Keratinocyte (primary cell): ENCODE measurements around the gene BRF1. TPM values are rescaled to one million over a fixed set of nuclear protein-coding genes. Genes with fewer than 3 reads are reported as not detected.

ENCODE experiments used
- DNase-seq: peaks from one replicate; pipeline ENCODE4 v3.0.0-alpha.2; 2011; ENCODE audit warnings: low read depth, missing footprints, low spot score
- FAIRE-seq: peaks from 2 replicates; lab custom pipeline; 2011; peaks lifted over from hg19 to GRCh38; lab: Jason Lieb, UNC
- H2AFZ ChIP-seq: 2 replicates; pipeline ENCODE4 v1.6.0; 2012; ENCODE audit warnings: low read length, control low read depth, inconsistent platforms; ENCODE audit not compliant: control insufficient read depth
- H3K27ac ChIP-seq: 2 replicates; pipeline ENCODE4 v1.5.1; 2011; ENCODE audit warnings: low read length; ENCODE audit not compliant: control insufficient read depth, insufficient read depth
- H3K27me3 ChIP-seq: 3 replicates; pipeline ENCODE4 v1.6.0; 2011; ENCODE audit warnings: low read length; ENCODE audit not compliant: control insufficient read depth, insufficient read depth; ENCODE audit errors: extremely low read depth
- H3K36me3 ChIP-seq, 2 experiments: 2 replicates in 1 of 2; 3 replicates in 1 of 2; pipeline ENCODE4 v1.5.1; 2011; ENCODE audit warnings: low read length in 2 of 2, mild to moderate bottlenecking in 1 of 2; ENCODE audit not compliant: control insufficient read depth in 2 of 2, insufficient read depth in 2 of 2; ENCODE audit errors: extremely low read depth in 1 of 2
- H3K4me1 ChIP-seq: 3 replicates; pipeline ENCODE4 v1.5.1; 2011; ENCODE audit warnings: low read length; ENCODE audit not compliant: control insufficient read depth, insufficient read depth; ENCODE audit errors: extremely low read depth
- H3K4me2 ChIP-seq: 3 replicates; pipeline ENCODE4 v1.6.0; 2011; ENCODE audit warnings: low read depth, low read length; ENCODE audit not compliant: control insufficient read depth, insufficient read depth; ENCODE audit errors: extremely low read depth
- H3K4me3 ChIP-seq, 3 experiments: fragments of 200-600 bp in 1 of 3; sonication (generic) in 1 of 3; 2 replicates in 2 of 3; 3 replicates in 1 of 3; pipeline ENCODE4 v1.5.1; 2011 to 2016; ENCODE audit warnings: low read length in 3 of 3, mild to moderate bottlenecking in 3 of 3, control low read depth in 2 of 3, inconsistent platforms in 1 of 3, low read depth in 1 of 3, mixed read lengths in 1 of 3, mixed run types in 1 of 3, moderate library complexity in 1 of 3; ENCODE audit not compliant: control insufficient read depth in 2 of 3, insufficient read depth in 2 of 3; ENCODE audit errors: extremely low read depth in 1 of 3
- H3K79me2 ChIP-seq: 2 replicates; pipeline ENCODE4 v1.6.0; 2012; ENCODE audit warnings: low read length; ENCODE audit not compliant: control insufficient read depth, insufficient read depth
- H3K9ac ChIP-seq: 3 replicates; pipeline ENCODE4 v1.6.0; 2011; ENCODE audit warnings: low read length; ENCODE audit not compliant: control insufficient read depth, insufficient read depth; ENCODE audit errors: extremely low read depth
- H3K9me1 ChIP-seq: 3 replicates; pipeline ENCODE4 v1.6.0; 2011; ENCODE audit warnings: low read length; ENCODE audit not compliant: control insufficient read depth, insufficient read depth; ENCODE audit errors: extremely low read depth
- H3K9me3 ChIP-seq: 2 replicates; pipeline ENCODE4 v1.5.1; 2012; ENCODE audit warnings: low read depth, low read length; ENCODE audit not compliant: control insufficient read depth
- H4K20me1 ChIP-seq: 3 replicates; pipeline ENCODE4 v1.6.0; 2011; ENCODE audit warnings: low read length; ENCODE audit not compliant: control insufficient read depth, insufficient read depth; ENCODE audit errors: extremely low read depth
- EZH2 ChIP-seq: IDR thresholded peaks from one replicate; pipeline ENCODE4 v1.6.1; 2012; ENCODE audit warnings: inconsistent platforms, mild to moderate bottlenecking, low read length, moderate library complexity
- dilution Hi-C: fragments of 300-500 bp; cut with MboI; formaldehyde crosslinking; loops from one replicate; pipeline ENCODE4 v1.7.0; 2020; ENCODE audit warnings: low sequenced_read_pairs; ENCODE audit not compliant: extremely low pct_ligation_motif_present
- polyA plus RNA-seq, 5 experiments: library from polyadenylated mRNA; depleted of rRNA in 3 of 5; stranded (reverse) in 3 of 5; stranded (forward) in 1 of 5; unstranded in 1 of 5; fragments of >200 nt; gene quantifications; 1 replicate in 1 of 5; 2 replicates in 3 of 5; 3 replicates in 1 of 5; pipeline versions ENCODE4 v1.2.1 to v1.2.3, GENCODE V29; 2011 to 2012; ENCODE audit warnings: missing spikeins in 2 of 5, low read depth in 1 of 5, low replicate concordance in 1 of 5
- TF ChIP-seq, protein P1 (sequence below), 3 experiments: IDR thresholded peaks in 1 of 3; conservative IDR thresholded peaks in 1 of 3; optimal IDR thresholded peaks in 1 of 3; 2 replicates in 2 of 3; 3 replicates in 1 of 3; pipeline versions ENCODE3 to v1.5.1; 2011; ENCODE audit warnings: low read length in 3 of 3, mild to moderate bottlenecking in 3 of 3, moderate library complexity in 2 of 3, control low read depth in 1 of 3, inconsistent platforms in 1 of 3; ENCODE audit not compliant: insufficient read depth in 2 of 3; ENCODE audit errors: extremely low read depth in 1 of 3

The BRF1 gene
- polyA plus RNA-seq, 1 donor (not counting 4 experiments of a cell fraction or from before 2014, with no cell fraction given) = 6.5 TPM

DNA sequence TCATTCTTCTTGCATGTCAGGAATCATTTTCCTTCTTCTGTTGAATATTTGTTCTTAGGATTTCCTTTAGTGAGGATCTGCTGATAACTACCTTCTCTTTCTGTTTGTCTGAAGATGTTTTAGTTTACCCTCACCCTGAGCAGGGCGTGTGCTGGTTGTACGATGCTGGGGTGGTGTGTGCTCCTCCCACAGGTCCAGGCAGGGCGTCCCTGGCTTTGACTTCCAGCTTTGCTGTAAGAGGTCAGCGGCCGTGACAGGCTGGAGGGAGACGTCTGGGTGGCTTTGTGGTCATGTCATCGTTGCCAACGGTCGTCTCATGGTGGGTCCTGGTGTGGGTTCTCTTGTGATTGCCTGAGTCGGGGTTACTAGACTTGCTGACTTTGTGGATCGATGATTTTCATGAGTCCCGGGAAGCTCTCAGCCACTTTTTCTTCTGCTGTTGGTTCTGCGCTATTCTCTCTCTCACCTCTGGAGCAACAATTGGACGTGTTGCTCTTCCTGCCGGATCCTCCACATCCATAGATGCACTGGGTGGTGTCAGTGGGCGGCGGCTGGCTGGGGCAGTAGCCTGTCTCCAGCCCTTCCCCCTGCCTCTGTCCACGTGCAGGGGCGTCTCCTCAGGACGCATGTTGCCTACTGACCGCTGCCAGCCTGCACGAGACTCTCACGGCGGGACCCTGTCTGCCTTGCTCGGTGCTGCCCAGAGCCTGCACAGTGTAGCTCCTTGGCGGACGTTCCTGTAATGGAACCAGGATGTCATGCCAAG lies 22.2 kb upstream of the BRF1 start:
- Histone ChIP-seq H3K4me1 (no peaks in the 10 kb centered on the region), H2AFZ (no peak overlapping the region), H3K27ac (no peak overlapping the region), H3K4me2 (no peak overlapping the region), H3K9ac (no peak overlapping the region), H4K20me1 (no peaks in the 10 kb centered on the region), H3K36me3 (no peaks in the 10 kb centered on the region), H3K79me2 (peaks cover 39% of the 10 kb centered on the region), H3K27me3 (no peaks in the 10 kb centered on the region), H3K4me3 (no peak overlapping the region), H3K9me3 (no peaks in the 10 kb centered on the region), H3K9me1 (no peaks in the 10 kb centered on the region)
- no peak for FAIRE-seq
- TF ChIP-seq, protein P1, sequence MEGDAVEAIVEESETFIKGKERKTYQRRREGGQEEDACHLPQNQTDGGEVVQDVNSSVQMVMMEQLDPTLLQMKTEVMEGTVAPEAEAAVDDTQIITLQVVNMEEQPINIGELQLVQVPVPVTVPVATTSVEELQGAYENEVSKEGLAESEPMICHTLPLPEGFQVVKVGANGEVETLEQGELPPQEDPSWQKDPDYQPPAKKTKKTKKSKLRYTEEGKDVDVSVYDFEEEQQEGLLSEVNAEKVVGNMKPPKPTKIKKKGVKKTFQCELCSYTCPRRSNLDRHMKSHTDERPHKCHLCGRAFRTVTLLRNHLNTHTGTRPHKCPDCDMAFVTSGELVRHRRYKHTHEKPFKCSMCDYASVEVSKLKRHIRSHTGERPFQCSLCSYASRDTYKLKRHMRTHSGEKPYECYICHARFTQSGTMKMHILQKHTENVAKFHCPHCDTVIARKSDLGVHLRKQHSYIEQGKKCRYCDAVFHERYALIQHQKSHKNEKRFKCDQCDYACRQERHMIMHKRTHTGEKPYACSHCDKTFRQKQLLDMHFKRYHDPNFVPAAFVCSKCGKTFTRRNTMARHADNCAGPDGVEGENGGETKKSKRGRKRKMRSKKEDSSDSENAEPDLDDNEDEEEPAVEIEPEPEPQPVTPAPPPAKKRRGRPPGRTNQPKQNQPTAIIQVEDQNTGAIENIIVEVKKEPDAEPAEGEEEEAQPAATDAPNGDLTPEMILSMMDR (optimal IDR thresholded peaks at IDR 0.05 in 1 of 3, IDR thresholded peaks at IDR 0.05 in 1 of 3, conservative IDR thresholded peaks at IDR 0.05 in 1 of 3; ENCODE audit: extremely low read depth in 1 of 3, insufficient read depth in 2 of 3, low read length in 3 of 3) = no peak
- no peak for TF ChIP-seq EZH2
- dilution Hi-C loops = no loop called here
- no peak for DNase-seq

DNA sequence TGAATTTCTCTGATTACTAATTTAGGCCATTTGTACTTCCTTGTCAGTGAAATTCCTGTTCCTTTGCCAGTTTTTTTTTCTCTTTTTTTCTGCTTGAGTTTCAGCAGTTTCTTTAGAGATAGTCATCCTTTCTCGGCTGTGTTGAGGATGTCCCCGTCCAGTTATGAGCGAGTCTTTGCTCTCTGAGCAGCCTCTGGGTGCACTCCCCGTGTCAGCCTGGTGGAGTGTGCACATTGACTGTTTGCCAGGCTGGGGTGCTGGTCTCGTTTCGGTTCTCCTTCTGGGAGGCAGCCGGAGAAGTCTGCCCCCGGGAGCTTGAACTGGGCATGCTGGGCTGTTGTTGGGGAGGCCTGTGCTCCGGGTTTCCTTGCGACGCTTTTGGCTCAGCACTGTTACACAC lies 16.7 kb upstream of the BRF1 start:
- no peak overlapping the region for H3K4me2 ChIP-seq

More for the DNA sequence above, 16.7 kb upstream of the BRF1 start:
- no peak overlapping the region for H3K27ac ChIP-seq
- H3K36me3 ChIP-seq = no peaks in the 10 kb centered on the region
- H3K79me2 ChIP-seq = peaks cover 29% of the 10 kb centered on the region
- no peak overlapping the region for H2AFZ ChIP-seq
- H3K9me1 ChIP-seq = no peaks in the 10 kb centered on the region
- DNase-seq (no peak), FAIRE-seq (no peak)
- H4K20me1 ChIP-seq = no peaks in the 10 kb centered on the region
- no peak overlapping the region for H3K9ac ChIP-seq
- H3K27me3 ChIP-seq = no peaks in the 10 kb centered on the region
- no peak overlapping the region for H3K4me3 ChIP-seq
- peaks cover 14% of the 10 kb centered on the region for H3K4me1 ChIP-seq
- no peaks in the 10 kb centered on the region for H3K9me3 ChIP-seq
- TF ChIP-seq EZH2 = no peak
- TF ChIP-seq, protein P1 (optimal IDR thresholded peaks at IDR 0.05 in 1 of 3, IDR thresholded peaks at IDR 0.05 in 1 of 3, conservative IDR thresholded peaks at IDR 0.05 in 1 of 3; ENCODE audit: extremely low read depth in 1 of 3, insufficient read depth in 2 of 3, low read length in 3 of 3) = no peak
- dilution Hi-C loops = no loop called here
